Osteocyte (in vitro differentiated cells): ENCODE data around the gene SAMD7. TPM values are rescaled to one million over a fixed set of nuclear protein-coding genes. Genes with fewer than 3 reads are reported as not detected.

Experiments
- DNase-seq: peaks from one replicate; pipeline ENCODE4 v3.0.0; 2021; ENCODE audit warnings: mixed read lengths; ENCODE audit not compliant: unreplicated experiment; ENCODE audit errors: extremely low spot score
- H3K27ac Mint-ChIP-seq: one replicate; pipeline ENCODE4 v1.8.0; 2021; ENCODE audit warnings: mild to moderate bottlenecking, mixed read lengths; ENCODE audit not compliant: unreplicated experiment
- H3K27me3 Mint-ChIP-seq: one replicate; pipeline ENCODE4 v1.8.0; 2021; ENCODE audit warnings: mixed read lengths; ENCODE audit not compliant: unreplicated experiment
- H3K36me3 Mint-ChIP-seq: one replicate; pipeline ENCODE4 v1.8.0; 2021; ENCODE audit warnings: mixed read lengths; ENCODE audit not compliant: unreplicated experiment
- H3K4me1 Mint-ChIP-seq: one replicate; pipeline ENCODE4 v1.8.0; 2021; ENCODE audit warnings: mixed read lengths; ENCODE audit not compliant: unreplicated experiment
- H3K4me3 Mint-ChIP-seq: one replicate; pipeline ENCODE4 v1.8.0; 2021; ENCODE audit warnings: mild to moderate bottlenecking, moderate library complexity, mixed read lengths; ENCODE audit not compliant: unreplicated experiment
- H3K9me3 Mint-ChIP-seq: one replicate; pipeline ENCODE4 v1.8.0; 2021; ENCODE audit warnings: mixed read lengths; ENCODE audit not compliant: unreplicated experiment
- CTCF ChIP-seq: fragments of 200-600 bp; sonication (generic); IDR thresholded peaks from 2 replicates; pipeline ENCODE4 v1.5.0; 2021; ENCODE audit warnings: antibody characterized with exemption, mild to moderate bottlenecking, moderate library complexity
- total RNA-seq: library from RNA; stranded (reverse); gene quantifications from 2 replicates; pipeline ENCODE4 v1.2.1, GENCODE V29; 2021

SAMD7 gene
- total RNA-seq, 1 donor from 2014 or later: not detected

- Mint-ChIP-seq H3K4me3 (no peak overlapping the region), H3K36me3 (peaks cover 65% of the 10 kb centered on the region), H3K27ac (no peak overlapping the region), H3K4me1 (no peaks in the 10 kb centered on the region), H3K9me3 (no peaks in the 10 kb centered on the region), H3K27me3 (no peaks in the 10 kb centered on the region)
- TF ChIP-seq CTCF: no peak
- no peak for DNase-seq
Observed at GRCh38 chr3:169984292-169984691, 72.9 kb downstream of the SAMD7 start.

Other genes with a start within 250 kb of the SAMD7 start
- gene MECOM, start 247.9 kb upstream of the SAMD7 start, total RNA-seq: 5.6 and 5.9 TPM in 2 replicates
- 1.5 TPM in 1 of 2 replicates, not detected in the other for gene TERC, start 146.5 kb upstream of the SAMD7 start, total RNA-seq
- 2.5 and 2.7 TPM in 2 replicates for gene ACTRT3, start 142.0 kb upstream of the SAMD7 start, total RNA-seq
- gene MYNN, start 138.2 kb upstream of the SAMD7 start, total RNA-seq: 16.7 and 17.2 TPM in 2 replicates
- gene LRRIQ4, start 98.7 kb upstream of the SAMD7 start, total RNA-seq: not detected in 2 replicates
- gene LRRC34, start 98.7 kb upstream of the SAMD7 start, total RNA-seq: 1.5 and 2.0 TPM in 2 replicates
- gene LRRC31, start 41.6 kb upstream of the SAMD7 start, total RNA-seq: not detected in 2 replicates
- gene SEC62, start 55.2 kb downstream of the SAMD7 start, total RNA-seq: 112 and 113 TPM in 2 replicates
- gene GPR160, start 126.4 kb downstream of the SAMD7 start, total RNA-seq: 0.27 TPM in 1 of 2 replicates, not detected in the other